GM21528 (cell line): ENCODE results near the gene GGACT.

Experiments
- ATAC-seq: cut with Tn5 transposase; IDR thresholded peaks from one replicate; pipeline ENCODE4 v1.9.1; 2021; ENCODE audit warnings: mild to moderate bottlenecking, moderate library complexity; ENCODE audit not compliant: unreplicated experiment, low FRiP score

Gene GGACT

GRCh38 chr13:100490692-100491091, 97.9 kb downstream of the GGACT start:
- ATAC-seq: no peak

GRCh38 chr13:100485265-100485664, 103.3 kb downstream of the GGACT start:
- no peak for ATAC-seq

GRCh38 chr13:100484702-100485101, 103.9 kb downstream of the GGACT start:
- no peak for ATAC-seq

- ATAC-seq: no peak
These were observed 104.7 kb downstream of the GGACT start for GRCh38 chr13:100483841-100484381.

- ATAC-seq: no peak
These were observed 105.5 kb downstream of the GGACT start for GRCh38 chr13:100483139-100483538.

GRCh38 chr13:100480676-100481075, 107.9 kb downstream of the GGACT start:
- ATAC-seq: no peak
